Coronary artery (tissue), 2 donors: ENCODE measurements around the gene MT1M.
"Not testable (repeated sequence)": the region's sequence is repeated elsewhere in the genome, so short reads cannot be mapped to it uniquely, and the experiment has no call there.

Source experiments
- DNase-seq: peaks from one replicate; pipeline ENCODE4 v3.0.0-alpha.2; 2017; ENCODE audit warnings: low spot score
- H3K27ac ChIP-seq, 2 donors: fragments of 200-600 bp; sonication (generic); one replicate each; pipeline ENCODE4 v1.5.1; 2016 to 2019
- H3K4me3 ChIP-seq: fragments of 200-600 bp; sonication (generic); 2 replicates; pipeline ENCODE4 v1.5.1; 2016; ENCODE audit warnings: mild to moderate bottlenecking, moderate library complexity
- CTCF ChIP-seq: fragments of 200-600 bp; sonication (generic); IDR thresholded peaks from one replicate; pipeline ENCODE4 v1.5.1; 2019; ENCODE audit warnings: antibody characterized with exemption

MT1M gene

GRCh38 chr16:56620339-56620897 is 12.0 kb upstream of the MT1M start:
- TF ChIP-seq CTCF = no peak
- DNase-seq = no peak
- H3K4me3 ChIP-seq = no peak overlapping the region
- no peak overlapping the region for H3K27ac ChIP-seq

- not testable (repeated sequence) for H3K4me3 ChIP-seq, DNase-seq
- H3K27ac ChIP-seq = peak overlapping the region in 1 of 2 donors; percentile 36
These were observed 10.6 kb upstream of the MT1M start for GRCh38 chr16:56621665-56622445.

- not testable (repeated sequence) for H3K4me3 ChIP-seq, H3K27ac ChIP-seq, DNase-seq
These were observed 9.3 kb upstream of the MT1M start for GRCh38 chr16:56623184-56623583.

- TF ChIP-seq CTCF = no peak
- DNase-seq = no peak
- Histone ChIP-seq H3K4me3 (no peak overlapping the region), H3K27ac (no peak overlapping the region)
These were observed 8.8 kb upstream of the MT1M start for GRCh38 chr16:56623637-56624036.

GRCh38 chr16:56625140-56625942 is 7.1 kb upstream of the MT1M start, which contains the start of gene MT1E:
MT1E (plus strand) TSS chr16:56625781; CDS start chr16:56625852, 71 bp downstream.
- DNase-seq = peak; percentile 93
- peak within 1 kb of the TSS; percentile 80 for H3K4me3 ChIP-seq
- peak within 1 kb of the TSS; percentile 94 to 96 for H3K27ac ChIP-seq
- no peak for TF ChIP-seq CTCF

- H3K4me3 ChIP-seq = peak overlapping the region; percentile 80
- DNase-seq = peak; percentile 93
- H3K27ac ChIP-seq = peak overlapping the region; percentile 94 to 96
- no peak for TF ChIP-seq CTCF
These were observed 6.4 kb upstream of the MT1M start for GRCh38 chr16:56625943-56626654.

GRCh38 chr16:56626685-56627084 is 5.8 kb upstream of the MT1M start:
- peak overlapping the region; percentile 94 to 96 for H3K27ac ChIP-seq
- peak; percentile 77 for DNase-seq
- H3K4me3 ChIP-seq = peak overlapping the region; percentile 80
- no peak for TF ChIP-seq CTCF
